ENCODE data around the gene EEF1G. TPM values are rescaled to one million over a fixed set of nuclear protein-coding genes. Genes with fewer than 3 reads are reported as not detected.

Gene EEF1G
- total and polyA plus RNA-seq, 2 of the 13 experiments (the other 11 are each of a cell fraction or from before 2014, with no cell fraction given): 1,787 to 2,144 TPM

DNA sequence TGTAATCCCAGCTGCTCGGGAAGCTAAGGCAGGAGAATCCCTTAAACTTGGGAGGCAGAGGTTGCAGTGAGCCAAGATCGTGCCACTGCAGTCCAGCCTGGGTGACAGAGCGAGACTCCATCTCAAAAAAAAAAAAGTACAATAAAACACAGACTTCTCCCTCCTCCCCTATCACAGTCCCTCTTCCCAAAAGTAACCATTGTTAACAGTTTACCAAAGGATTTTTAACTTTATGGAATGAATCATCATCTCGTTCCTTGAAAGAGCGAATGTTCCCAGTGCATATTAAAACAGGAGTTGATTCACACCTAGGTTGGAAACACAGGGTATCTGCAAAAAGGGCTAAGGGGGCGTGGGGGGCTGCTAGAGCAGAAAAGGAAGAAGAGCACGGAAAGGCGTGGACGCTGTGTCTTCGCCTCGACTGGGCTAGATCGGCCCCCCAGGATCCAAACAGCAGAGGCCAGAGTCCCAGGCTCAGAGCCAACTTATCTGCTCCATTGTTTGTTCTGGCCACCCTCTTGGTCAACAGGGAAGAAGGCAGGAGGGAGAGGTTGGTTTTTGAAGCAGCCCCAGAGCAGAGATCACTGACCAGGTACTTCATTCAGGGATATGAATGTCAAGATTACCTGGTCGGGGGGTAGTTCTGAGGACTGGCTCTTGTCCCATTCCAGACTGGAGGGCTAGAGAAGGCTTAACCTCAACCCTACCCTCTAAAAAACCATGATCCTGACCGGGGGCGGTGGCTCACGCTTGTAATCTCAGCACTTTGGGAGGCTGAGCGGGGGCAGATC lies 25.0 kb downstream of the EEF1G start (continued):
- TF ChIP-seq, protein P1, sequence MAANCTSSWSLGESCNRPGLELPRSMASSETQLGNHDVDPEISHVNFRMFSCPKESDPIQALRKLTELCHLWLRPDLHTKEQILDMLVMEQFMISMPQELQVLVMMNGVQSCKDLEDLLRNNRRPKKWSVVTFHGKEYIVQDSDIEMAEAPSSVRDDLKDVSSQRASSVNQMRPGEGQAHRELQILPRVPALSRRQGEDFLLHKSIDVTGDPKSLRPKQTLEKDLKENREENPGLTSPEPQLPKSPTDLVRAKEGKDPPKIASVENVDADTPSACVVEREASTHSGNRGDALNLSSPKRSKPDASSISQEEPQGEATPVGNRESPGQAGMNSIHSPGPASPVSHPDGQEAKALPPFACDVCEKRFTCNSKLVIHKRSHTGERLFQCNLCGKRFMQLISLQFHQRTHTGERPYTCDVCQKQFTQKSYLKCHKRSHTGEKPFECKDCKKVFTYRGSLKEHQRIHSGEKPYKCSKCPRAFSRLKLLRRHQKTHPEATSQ (CRISPR knock-in tag; IDR thresholded peaks at IDR 0.05; ENCODE audit: borderline replicate concordance): no peak
- no peak for TF ChIP-seq ZSCAN22 (CRISPR knock-in tag; IDR thresholded peaks at IDR 0.05)
- TF ChIP-seq, protein P2, sequence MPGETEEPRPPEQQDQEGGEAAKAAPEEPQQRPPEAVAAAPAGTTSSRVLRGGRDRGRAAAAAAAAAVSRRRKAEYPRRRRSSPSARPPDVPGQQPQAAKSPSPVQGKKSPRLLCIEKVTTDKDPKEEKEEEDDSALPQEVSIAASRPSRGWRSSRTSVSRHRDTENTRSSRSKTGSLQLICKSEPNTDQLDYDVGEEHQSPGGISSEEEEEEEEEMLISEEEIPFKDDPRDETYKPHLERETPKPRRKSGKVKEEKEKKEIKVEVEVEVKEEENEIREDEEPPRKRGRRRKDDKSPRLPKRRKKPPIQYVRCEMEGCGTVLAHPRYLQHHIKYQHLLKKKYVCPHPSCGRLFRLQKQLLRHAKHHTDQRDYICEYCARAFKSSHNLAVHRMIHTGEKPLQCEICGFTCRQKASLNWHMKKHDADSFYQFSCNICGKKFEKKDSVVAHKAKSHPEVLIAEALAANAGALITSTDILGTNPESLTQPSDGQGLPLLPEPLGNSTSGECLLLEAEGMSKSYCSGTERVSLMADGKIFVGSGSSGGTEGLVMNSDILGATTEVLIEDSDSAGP (CRISPR knock-in tag; IDR thresholded peaks at IDR 0.05; ENCODE audit: borderline replicate concordance): no peak
- TF ChIP-seq ZFYVE20 (CRISPR knock-in tag; IDR thresholded peaks at IDR 0.05; ENCODE audit: borderline replicate concordance, low read depth): no peak
- TF ChIP-seq ZNF335 (CRISPR knock-in tag; IDR thresholded peaks at IDR 0.05): peak; percentile 51; the same call in 1 of the 2 replicates
- TF ChIP-seq ZFP36 (IDR thresholded peaks at IDR 0.05; ENCODE audit: borderline replicate concordance, low read depth, low read length, partially characterized antibody): no peak
- TF ChIP-seq SALL1 (CRISPR knock-in tag; IDR thresholded peaks at IDR 0.05): peak; percentile 84
- TF ChIP-seq HHEX (CRISPR knock-in tag; IDR thresholded peaks at IDR 0.05): no peak
- TF ChIP-seq KLF11 (CRISPR knock-in tag; IDR thresholded peaks at IDR 0.05): no peak
- no peak for TF ChIP-seq ZNF468 (CRISPR knock-in tag; IDR thresholded peaks at IDR 0.05)
- TF ChIP-seq ZNF260 (CRISPR knock-in tag; IDR thresholded peaks at IDR 0.05; ENCODE audit: borderline replicate concordance, low read depth): no peak
- TF ChIP-seq RCOR2 (CRISPR knock-in tag; IDR thresholded peaks at IDR 0.05): no peak
- no peak for TF ChIP-seq ZNF562 (CRISPR knock-in tag; IDR thresholded peaks at IDR 0.05; ENCODE audit: borderline replicate concordance)
- TF ChIP-seq MTF2 (CRISPR knock-in tag; IDR thresholded peaks at IDR 0.05; ENCODE audit: borderline replicate concordance): no peak
- no peak for TF ChIP-seq ZNF615 (CRISPR knock-in tag; IDR thresholded peaks at IDR 0.05; ENCODE audit: borderline replicate concordance)
- no peak for TF ChIP-seq MED8 (CRISPR knock-in tag; IDR thresholded peaks at IDR 0.05; ENCODE audit: insufficient replicate concordance)
- TF ChIP-seq, protein P3, sequence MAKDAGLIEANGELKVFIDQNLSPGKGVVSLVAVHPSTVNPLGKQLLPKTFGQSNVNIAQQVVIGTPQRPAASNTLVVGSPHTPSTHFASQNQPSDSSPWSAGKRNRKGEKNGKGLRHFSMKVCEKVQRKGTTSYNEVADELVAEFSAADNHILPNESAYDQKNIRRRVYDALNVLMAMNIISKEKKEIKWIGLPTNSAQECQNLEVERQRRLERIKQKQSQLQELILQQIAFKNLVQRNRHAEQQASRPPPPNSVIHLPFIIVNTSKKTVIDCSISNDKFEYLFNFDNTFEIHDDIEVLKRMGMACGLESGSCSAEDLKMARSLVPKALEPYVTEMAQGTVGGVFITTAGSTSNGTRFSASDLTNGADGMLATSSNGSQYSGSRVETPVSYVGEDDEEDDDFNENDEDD (CRISPR knock-in tag; IDR thresholded peaks at IDR 0.05; ENCODE audit: borderline replicate concordance): peak; percentile 19; the same call in 1 of the 2 replicates
- no peak for TF ChIP-seq ATM (IDR thresholded peaks at IDR 0.05; ENCODE audit: borderline replicate concordance)
- TF ChIP-seq, protein P4, sequence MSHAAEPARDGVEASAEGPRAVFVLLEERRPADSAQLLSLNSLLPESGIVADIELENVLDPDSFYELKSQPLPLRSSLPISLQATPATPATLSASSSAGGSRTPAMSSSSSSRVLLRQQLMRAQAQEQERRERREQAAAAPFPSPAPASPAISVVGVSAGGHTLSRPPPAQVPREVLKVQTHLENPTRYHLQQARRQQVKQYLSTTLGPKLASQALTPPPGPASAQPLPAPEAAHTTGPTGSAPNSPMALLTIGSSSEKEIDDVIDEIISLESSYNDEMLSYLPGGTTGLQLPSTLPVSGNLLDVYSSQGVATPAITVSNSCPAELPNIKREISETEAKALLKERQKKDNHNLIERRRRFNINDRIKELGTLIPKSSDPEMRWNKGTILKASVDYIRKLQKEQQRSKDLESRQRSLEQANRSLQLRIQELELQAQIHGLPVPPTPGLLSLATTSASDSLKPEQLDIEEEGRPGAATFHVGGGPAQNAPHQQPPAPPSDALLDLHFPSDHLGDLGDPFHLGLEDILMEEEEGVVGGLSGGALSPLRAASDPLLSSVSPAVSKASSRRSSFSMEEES (CRISPR knock-in tag; IDR thresholded peaks at IDR 0.05): no peak
- TF ChIP-seq, protein P5, sequence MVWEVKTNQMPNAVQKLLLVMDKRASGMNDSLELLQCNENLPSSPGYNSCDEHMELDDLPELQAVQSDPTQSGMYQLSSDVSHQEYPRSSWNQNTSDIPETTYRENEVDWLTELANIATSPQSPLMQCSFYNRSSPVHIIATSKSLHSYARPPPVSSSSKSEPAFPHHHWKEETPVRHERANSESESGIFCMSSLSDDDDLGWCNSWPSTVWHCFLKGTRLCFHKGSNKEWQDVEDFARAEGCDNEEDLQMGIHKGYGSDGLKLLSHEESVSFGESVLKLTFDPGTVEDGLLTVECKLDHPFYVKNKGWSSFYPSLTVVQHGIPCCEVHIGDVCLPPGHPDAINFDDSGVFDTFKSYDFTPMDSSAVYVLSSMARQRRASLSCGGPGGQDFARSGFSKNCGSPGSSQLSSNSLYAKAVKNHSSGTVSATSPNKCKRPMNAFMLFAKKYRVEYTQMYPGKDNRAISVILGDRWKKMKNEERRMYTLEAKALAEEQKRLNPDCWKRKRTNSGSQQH (CRISPR knock-in tag; IDR thresholded peaks at IDR 0.05; ENCODE audit: low read depth): no peak
- no peak for TF ChIP-seq MAFF (IDR thresholded peaks at IDR 0.05; ENCODE audit: low read depth, low read length)
- no peak for TF ChIP-seq ZNF766 (CRISPR knock-in tag; IDR thresholded peaks at IDR 0.05; ENCODE audit: borderline replicate concordance)
- TF ChIP-seq WIZ (CRISPR knock-in tag; IDR thresholded peaks at IDR 0.05): no peak
- no peak for TF ChIP-seq HOXD1 (CRISPR knock-in tag; IDR thresholded peaks at IDR 0.05)

Measured in HepG2 (cell line).